Neural cell (in vitro differentiated cells): ENCODE results near the gene ITGAL.

Source experiments
- CTCF ChIP-seq: fragments of 450-650 bp; IDR thresholded peaks from 2 replicates; pipeline ENCODE4 v1.5.1; 2014; ENCODE audit warnings: antibody characterized with exemption, mild to moderate bottlenecking, moderate library complexity; ENCODE audit not compliant: poor library complexity, severe bottlenecking
- EZH2 ChIP-seq: fragments of 200-600, 300-800 bp; shearing (Covaris generic), sonication (generic); IDR thresholded peaks from 2 replicates; pipeline ENCODE4 v1.6.1; 2014; ENCODE audit warnings: antibody characterized with exemption, low read length, borderline replicate concordance, mild to moderate bottlenecking; ENCODE audit not compliant: insufficient read depth, poor library complexity, severe bottlenecking
- MXI1 ChIP-seq: fragments of 450-650 bp; conservative IDR thresholded peaks from 2 replicates; pipeline ENCODE4 v1.6.1; 2014; ENCODE audit warnings: antibody characterized with exemption, mild to moderate bottlenecking; ENCODE audit not compliant: poor library complexity, severe bottlenecking
- TAF1 ChIP-seq: IDR thresholded peaks from 2 replicates; pipeline ENCODE4 v1.6.1; 2012; ENCODE audit warnings: low read depth

- TF ChIP-seq EZH2 = no peak
- no peak for TF ChIP-seq MXI1
- TF ChIP-seq CTCF = no peak
- TF ChIP-seq TAF1 = no peak
These were observed 37.9 kb downstream of the ITGAL start for GRCh38 chr16:30510376-30510938.
